Endometrial microvascular endothelial cells (primary cell): ENCODE data around the gene PRKCH. TPM values are rescaled to one million over a fixed set of nuclear protein-coding genes. Genes with fewer than 3 reads are reported as not detected.

Experiments
- in situ Hi-C: cut with HindIII; loops from 2 replicates; pipeline ENCODE4 v1.10.0; 2017; ENCODE audit warnings: low sequenced_read_pairs, low pct_unique_long_range_greater_than_20kb; ENCODE audit errors: inconsistent ontology term
- total RNA-seq: library from RNA; depleted of rRNA; stranded (reverse); fragments of >200 nt; gene quantifications from one replicate; pipeline ENCODE4 v1.2.3, GENCODE V29; 2015; ENCODE audit errors: inconsistent ontology term

Gene PRKCH
- total RNA-seq, 1 donor from 2014 or later, result 116 TPM

GRCh38 chr14:61376314-61376713 is 54.9 kb downstream of the PRKCH start:
- in situ Hi-C loops, result no loop called here

DNA sequence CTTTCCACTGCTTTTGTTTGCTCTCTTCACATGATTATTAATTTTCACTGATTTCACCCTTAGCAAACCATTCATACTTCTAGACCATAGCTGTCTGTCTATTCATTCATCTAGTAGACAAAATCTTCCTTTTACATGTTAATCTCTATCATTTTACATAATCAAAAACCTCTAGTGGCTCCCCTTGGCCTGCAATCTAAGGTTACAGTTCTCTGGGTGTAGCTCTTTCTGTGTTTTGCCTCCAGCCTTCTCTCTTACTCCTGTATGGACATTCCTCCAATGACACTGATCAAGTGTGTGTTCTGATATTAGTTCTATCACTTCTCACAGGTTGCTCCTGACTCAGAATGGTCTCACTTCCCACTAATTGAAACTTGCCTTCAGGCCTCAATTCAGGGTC is 56.4 kb downstream of the PRKCH start:
- in situ Hi-C loops, result no loop called here

DNA sequence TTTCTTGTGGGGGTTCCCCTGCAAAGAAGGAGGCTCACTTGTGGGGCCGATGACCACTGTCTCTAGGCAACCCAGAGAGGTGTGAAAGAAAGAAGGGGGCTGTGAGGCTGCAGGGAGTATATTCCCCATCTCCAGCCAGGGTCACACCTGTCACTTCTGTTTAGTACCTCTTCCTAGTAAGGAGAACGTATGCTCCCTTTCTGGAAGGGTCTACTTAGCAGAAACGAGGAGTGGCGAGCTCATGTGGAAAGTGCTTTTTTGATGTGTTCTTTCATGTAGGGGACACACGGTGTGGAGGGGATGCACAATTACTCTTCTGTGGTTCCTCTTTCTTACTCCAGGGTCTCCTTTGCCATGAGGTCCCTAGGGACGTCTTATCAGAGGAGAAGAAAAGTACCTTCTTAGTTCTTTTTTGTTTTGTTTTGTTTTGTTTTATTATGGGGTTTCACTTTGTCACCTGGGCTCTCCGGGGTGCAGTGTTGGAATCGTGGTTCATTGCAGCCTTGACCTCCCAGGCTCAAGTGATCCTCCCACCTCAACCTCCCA is 58.3 kb downstream of the PRKCH start:
- in situ Hi-C loops, result no loop called here

- in situ Hi-C loops, result no loop called here
Observed at GRCh38 chr14:61380984-61381383, 59.6 kb downstream of the PRKCH start.

GRCh38 chr14:61381553-61381952 is 60.2 kb downstream of the PRKCH start:
- in situ Hi-C loops, result no loop called here

- in situ Hi-C loops, result no loop called here
Observed at GRCh38 chr14:61382842-61383241, 61.5 kb downstream of the PRKCH start.

DNA sequence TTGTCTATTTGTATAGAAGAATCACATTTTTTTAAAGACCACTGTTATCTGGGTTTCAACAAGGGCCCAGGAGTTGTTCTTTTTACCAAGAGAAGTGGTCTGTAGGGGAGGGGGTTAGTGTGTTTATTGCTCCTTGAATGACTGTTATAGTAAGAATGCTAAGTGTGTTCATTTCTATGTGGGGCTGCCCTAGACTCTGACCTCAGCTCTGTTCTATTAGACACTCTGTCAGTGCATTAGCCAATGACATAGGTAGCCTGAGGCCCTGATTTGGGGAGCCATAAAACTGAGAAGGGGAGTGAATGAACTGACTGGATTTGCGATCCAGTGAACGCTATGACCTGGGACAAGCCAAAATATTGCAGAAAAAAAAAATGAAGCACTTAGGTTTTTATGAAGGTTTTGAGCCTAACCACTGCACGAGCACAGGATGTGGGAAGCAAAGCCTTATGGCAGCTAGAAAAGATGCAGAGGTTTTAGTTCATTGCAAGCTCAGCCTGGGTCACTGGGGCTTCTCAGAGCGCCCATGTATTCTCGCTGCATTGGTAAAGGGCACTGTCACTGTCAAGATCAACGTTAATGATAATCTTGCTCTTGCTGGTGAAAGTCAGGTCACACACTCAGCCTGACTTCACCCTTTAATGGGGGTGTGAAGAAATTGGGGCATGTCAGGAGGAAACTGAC is 63.8 kb downstream of the PRKCH start:
- in situ Hi-C loops, result no loop called here

DNA sequence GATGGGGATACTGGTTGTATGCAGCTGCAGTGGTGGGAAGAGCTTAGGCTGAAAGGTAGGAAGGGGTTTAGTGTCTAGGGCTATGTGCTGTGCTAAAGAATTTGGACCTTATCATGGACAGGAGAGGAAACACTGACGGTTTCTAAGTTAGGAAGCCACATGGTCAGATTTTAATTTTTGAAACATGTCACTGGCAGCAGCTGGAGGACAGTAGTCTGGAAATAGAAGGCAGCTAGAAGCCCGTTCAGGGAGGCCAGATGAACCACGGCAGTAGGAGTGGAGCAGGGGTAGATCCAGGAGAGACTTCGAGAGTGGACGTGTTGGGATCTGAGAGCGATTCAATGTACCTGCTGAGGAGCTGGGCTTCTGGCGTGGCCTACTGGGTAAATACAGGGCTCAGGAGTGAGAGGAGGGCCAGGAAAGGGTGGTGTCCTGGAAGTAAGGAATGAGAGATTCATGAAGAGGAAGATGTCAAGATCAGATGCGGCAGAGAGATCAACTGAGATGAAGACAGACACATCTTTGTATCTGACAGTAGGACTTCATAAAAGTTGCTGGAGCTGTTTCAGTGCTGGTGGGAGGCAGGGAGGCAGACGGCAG is 64.9 kb downstream of the PRKCH start:
- in situ Hi-C loops, result no loop called here

DNA sequence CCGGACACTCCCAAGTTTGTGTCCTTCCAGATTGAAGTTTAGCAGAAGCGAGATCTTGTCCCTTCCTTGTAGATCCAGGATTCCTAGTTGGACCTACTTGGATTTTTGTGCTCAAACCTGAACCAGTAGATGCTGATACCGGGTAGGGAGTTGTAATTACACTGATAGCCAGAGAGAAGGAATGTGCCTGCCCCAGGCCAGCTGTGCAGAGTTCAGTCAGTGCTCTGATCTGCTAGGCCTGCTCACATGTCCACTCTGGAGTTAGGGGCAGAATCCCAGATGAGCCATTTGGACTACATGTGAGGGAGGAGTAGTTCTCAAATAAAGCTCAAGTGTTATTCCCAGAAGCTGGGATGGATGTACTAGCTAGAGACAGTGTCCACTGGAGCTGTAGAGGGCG is 65.7 kb downstream of the PRKCH start:
- in situ Hi-C loops, result no loop called here

GRCh38 chr14:61388173-61388975 is 67.0 kb downstream of the PRKCH start:
- in situ Hi-C loops, result no loop called here

GRCh38 chr14:61388976-61389576 is 67.7 kb downstream of the PRKCH start:
- in situ Hi-C loops, result no loop called here

DNA sequence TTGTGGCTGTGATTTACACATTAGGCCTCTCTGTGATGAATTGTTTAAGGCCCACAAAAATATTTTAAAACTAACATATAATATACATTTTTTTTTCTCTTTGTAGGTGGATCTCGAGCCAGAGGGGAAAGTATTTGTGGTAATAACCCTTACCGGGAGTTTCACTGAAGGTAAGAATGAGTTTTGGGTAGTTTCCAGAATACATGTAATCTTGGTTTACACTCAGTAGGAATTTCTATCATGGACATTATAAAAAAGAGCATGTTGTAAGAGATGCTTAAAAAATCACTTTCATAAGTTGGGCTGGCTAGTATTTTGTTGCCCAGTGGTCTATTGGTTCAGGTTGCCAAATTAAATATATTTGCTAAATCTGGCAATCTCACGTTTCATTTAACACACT is 69.7 kb downstream of the PRKCH start:
- in situ Hi-C loops, result no loop called here

- in situ Hi-C loops, result no loop called here
Observed at GRCh38 chr14:61392297-61392696, 70.9 kb downstream of the PRKCH start.

GRCh38 chr14:61394542-61394941 is 73.2 kb downstream of the PRKCH start:
- in situ Hi-C loops, result no loop called here

DNA sequence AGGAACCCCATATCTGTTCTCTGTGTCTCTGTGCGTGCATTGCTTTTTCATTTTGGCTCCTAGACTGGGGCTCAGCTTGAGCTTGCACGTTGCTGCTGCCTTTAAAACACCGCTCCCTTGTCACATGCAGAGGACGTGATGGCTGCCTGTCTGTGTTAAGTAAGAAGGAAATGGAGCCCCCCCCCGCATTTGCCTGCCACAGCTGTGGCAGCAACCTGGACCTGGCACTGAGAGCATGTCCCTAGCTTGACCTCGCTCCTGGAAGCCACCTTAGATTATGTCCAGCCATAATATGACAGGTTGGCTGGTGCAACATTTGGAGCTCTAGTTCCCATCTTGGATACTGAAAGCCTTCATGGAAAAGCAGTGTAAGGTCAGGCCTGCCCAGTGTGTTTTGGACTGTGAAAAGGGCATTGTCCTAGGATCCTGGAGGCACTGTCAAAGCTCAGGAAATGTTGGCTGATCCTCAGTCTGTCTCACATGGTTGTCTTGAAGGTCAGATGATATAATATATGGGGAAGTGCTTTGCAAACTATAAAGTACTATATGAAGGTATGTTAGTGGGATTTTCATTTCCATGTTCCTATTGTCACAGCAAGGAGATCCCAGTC is 73.8 kb downstream of the PRKCH start:
- in situ Hi-C loops, result no loop called here

GRCh38 chr14:61396279-61396678 is 74.9 kb downstream of the PRKCH start:
- in situ Hi-C loops, result no loop called here

- in situ Hi-C loops, result no loop called here
Observed at GRCh38 chr14:61396694-61397093, 75.3 kb downstream of the PRKCH start.

DNA sequence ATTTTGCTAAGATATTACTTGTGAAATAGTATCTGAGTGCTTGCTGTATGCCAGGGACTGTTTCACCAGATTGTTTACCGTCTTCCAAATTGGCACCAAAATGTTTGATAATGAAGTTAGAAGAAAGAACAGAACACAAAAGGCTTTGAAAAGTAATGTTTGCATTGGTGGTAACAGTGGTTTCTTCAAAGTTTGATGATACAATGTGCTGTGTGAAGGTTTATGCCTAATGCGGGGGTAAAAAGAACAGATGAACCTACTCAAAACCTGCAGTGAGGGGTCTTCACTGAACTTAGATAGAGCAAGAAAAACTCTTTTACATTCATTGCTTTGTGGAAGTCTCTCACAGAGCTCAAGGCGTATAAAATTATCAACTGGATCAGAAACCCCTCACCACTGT is 76.2 kb downstream of the PRKCH start:
- in situ Hi-C loops, result no loop called here

DNA sequence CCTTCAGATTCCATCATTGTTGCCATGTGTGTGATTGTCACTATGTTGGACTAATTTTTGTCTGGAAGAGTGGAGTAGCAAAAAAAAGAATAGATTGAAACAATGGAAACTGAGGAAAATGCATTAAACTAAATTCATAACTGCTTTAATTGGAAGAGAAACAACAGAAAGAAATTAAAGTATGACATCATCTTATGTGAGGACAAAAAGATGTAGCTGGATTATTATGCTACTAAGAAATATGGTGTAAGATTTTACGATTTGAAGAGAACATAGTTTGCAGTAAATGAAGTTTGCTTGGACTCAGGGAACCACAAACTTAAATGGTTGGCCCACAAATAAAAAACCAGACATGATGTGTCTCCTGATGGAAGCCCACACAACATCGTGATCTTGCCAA is 76.8 kb downstream of the PRKCH start:
- in situ Hi-C loops, result no loop called here
